NCI-H2196 (cell line): ENCODE data around the gene KLHDC9.
A peak's percentile ranks its signal among the peaks of the same experiment; 100 is the strongest.
"Not testable (repeated sequence)": the region's sequence is repeated elsewhere in the genome, so short reads cannot be mapped to it uniquely, and the experiment has no call there.

Source experiments
- DNase-seq: peaks from one replicate; lab custom pipeline; 2025; ENCODE audit not compliant: unreplicated experiment; lab: John Stamatoyannopoulos, UW

Gene KLHDC9

DNA sequence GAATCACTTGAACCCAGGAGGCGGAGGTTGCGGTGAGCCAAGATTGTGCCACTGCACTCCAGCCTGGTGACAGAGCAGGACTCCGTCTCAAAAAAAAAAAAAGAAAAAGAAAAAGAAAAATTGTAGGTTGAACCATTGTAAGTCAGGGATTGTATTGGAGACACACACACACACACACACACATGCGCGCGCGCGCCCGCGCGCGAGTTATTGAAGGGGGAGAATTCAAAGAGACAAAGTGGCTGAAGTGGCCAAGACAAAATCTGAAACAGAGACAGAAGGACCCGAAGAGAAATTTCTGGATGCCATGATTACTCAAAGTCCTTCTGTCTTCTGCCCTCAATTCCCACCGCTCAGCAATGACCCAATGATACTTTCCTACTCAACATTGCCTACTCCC is 3.7 kb upstream of the KLHDC9 start:
- no peak for DNase-seq

DNA sequence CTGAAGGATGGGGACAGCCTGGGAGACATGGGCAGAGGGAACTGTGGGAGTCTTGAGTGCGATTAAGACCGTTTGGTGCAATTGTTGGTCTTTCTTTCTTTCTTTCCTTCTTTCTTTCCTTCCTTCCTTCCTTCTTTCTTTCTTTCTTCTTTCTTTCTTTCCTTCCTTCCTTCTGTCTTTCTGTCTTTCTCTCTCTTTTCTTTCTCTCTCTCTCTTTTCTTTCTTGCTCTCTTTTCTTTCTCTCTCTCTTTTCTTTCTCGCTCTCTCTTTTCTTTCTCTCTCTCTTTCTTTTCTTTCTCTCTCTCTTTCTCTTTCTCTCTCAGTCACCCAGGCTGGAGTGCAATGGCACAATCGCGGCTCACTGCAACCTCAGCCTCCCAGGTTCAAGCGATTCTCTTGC is 2.9 kb upstream of the KLHDC9 start:
- DNase-seq: no peak

DNA sequence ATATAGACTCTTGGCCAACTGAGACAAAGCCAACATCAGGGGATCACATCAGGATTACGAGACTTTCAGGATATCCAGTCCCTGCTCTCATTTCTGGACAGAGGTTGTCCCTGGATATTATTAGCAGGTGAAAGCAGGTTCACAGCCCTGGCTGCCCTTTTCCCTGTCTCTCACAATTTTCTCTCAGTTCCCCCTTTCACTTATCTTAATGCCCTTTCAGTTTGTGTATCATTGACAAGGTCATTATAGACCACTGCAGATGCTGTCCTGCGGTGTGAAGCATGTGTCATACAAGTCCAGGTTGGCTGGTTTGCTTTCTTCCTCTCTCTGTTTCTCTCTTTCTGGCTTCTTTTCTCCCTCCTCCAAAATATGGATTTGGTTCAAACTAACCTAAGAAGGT is 2.1 kb upstream of the KLHDC9 start:
- no peak for DNase-seq

DNA sequence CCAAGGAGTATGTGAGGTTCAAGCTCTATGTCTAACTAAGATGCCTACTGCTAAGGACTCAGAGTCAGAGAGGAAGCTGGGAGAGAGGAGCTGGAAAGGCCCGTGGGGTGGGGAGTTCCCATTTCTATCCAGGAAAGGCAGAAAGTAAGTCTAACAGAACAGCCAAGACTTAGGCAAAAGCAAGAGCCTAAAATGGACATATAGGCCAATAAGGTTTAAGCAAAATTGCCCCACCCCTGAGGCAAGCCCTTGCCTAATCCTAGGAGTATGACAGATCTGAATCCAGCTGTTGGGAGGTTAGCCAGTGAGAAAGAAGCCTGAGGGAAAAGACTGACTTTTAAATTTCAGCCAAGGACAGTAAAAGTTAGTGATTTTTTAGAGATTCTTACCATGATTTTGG is 1.6 kb upstream of the KLHDC9 start:
- no peak for DNase-seq

DNA sequence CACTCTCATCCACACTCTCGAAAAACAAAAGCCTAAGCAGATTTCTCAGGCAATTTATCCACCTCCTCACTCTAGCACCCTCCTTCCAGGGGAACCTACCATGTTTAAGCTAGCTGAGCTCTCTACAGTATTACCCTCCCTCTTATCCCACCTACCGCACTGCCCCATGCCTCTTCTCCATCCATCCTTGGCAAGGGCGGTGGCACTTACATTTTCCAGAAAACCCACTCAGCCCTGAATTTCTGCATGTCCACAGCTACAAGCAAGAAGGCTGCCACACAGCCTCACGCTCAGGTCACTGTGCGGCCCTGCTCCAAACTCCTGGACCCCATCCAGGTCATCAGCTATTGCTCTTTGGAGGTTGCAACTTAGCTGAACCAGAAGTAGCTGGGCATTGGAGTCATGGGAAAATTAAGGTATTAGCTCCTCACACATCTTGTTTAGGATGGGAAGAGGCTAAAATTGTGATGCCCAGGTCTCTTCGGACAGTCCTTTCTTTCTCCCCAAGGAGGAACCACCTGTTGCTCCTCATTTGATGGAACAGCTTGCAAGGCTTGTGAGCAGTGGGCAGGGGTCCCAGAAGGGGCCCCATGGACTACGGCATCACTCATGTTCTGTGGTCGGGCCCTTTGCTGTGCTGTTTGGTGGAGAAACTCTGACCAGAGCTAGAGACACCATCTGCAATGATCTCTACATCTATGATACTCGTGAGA is 1.1 kb downstream of the KLHDC9 start:
- DNase-seq: no peak

DNA sequence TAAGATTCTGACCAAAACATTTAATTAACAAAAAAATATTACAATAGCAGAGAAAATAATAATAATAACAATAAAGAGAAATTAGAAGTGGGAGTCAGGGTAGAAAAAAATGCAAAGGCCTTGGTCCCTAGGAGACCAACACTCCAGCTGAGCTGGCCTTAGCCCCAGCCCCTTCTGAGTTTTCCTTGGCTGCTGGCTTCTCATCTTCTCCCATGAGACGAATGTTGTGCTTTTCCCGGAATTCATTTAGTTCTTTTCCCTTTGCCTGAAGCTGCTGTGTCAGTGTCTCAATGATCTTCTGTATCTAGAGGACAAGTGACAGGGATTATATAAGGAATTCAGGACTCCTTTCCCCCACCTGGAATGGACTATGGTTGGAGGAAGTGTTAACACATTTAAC is 2.4 kb downstream of the KLHDC9 start:
- DNase-seq: no peak

DNA sequence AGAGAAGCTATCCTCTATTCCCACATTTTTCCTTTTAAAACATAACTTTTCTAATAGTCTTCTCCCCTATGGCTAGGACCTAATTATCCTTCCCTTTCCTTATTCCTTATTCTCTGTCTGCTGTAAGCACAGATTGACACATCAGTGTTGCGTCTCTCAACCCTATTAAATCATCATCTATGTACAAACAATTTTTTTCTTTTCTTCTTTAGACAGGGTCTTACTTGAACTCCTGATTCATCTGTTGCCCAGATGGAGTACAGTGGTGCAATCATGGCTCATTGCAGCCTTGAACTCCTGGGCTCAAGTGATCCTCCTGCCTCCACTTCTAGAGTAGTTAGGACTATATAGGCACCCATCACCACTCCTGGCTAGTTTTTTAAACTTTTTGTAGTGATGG is 8.3 kb downstream of the KLHDC9 start:
- no peak for DNase-seq

DNA sequence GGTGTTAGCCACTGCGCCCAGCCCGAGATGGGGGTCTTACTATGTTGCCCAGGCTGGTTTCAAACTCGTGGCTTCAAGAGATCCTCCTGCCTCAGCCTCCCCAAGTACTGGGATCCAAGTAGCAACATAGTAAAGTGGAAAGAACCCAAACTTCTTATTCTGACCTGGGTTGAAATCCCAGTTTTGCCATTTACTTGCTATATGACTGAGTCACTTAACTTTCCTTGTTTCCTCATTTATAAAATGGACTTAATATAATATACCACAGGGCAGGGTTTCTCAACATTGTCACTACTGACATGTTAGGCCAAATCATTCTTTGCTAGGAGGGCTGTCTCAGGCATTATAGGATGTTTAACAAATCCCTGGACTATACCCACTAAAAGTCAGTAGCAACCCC is 13.0 kb downstream of the KLHDC9 start:
- DNase-seq: no peak

DNA sequence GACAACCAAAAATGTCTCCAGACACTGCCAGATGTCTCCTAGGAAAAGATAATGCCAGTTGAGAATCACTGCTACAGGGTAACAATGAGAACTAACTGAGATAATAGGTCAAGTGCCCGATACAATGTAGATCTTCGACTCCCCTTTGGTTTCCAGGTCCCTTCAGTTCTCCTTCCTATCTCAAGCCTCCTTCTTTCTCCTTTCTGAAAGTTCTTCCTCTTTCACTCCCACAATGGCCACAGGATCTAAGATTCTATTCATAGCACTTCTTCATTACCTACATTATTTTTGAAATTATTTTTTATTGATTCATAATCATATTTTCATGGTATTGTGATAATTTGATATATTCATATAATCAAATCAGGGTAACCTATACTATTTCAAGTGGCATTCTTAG is 13.4 kb downstream of the KLHDC9 start:
- DNase-seq: no peak

DNA sequence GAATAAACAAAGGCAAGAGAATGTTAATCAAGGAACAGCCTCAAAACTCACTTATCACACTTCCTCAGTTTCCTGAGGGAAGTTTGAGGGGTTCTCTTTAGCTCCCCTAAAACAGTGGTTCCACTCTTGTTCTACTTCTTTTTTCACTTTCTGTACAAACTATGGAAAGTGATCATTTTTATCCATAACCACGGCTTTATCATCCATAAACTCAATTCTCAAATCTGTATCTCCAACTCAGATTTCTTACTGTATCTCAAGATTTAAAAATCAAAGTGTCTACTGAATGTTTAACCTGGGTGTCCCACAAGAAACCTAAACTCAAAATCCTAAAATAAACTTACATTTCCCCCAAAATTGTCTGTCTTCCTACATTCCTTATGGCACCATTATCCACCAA is 15.8 kb downstream of the KLHDC9 start:
- no peak for DNase-seq

DNA sequence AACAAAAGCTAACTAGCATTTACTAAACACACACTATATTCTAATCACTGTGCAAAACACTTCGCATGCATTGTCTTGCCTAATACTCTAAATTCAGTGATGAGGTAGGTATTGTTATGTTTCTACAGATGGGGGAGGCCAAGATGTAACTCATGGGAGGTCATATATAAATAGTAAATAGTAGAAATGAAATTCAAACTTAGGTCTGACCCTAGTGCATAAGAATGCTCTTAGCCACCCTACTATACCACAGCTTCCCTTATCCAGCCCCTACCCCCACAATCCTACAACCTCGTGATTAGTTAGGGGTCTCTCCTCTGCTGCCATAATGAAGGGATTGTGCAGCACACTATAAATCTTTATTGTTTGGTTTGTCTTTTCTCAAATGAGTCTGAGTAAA is 16.4 kb downstream of the KLHDC9 start:
- DNase-seq: no peak

DNA sequence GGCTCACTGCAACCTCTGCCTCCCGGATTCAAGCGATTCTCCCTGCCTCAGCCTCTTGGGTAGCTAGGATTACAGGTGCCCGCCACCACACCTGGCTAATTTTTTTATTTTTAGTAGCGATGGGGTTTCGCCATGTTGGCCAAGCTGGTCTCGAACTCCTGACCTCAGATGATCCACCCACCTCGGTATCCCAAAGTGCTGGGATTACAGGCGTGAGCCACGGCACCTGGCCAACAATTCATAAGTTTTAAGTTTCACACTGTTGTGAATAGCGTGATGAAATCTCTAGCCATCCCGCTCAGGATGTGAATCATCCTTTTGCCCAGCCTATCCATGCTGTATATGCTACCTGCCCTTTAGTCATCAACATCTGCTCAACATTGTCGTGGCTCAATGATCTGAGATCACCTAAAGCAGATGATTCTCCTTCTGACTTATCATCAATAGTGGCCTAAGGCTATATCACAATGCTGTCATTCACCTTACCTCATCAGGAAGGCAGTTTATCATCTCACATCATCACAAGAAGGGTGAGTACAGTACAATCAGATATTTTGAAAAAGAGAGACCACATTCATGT is 17.1 kb downstream of the KLHDC9 start:
- peak; percentile 32 for DNase-seq

DNA sequence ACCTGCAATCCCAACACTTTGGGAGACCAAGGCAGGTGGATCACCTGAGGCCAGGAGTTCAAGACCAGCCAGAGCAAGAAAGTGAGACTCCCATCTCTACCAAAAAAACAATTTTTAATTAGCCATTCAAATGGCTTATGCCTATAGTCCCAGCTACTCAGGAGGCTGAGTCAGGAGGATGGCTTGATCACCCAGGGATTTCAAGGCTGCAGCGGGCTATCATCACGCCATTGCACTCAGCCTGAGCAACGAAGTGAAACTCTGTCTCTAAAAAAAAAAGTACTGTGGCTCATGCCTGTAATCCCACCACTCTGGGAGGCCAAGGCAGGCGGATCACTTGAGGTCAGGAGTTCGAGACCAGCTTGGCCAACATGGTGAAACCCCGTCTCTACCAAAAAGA is 17.8 kb downstream of the KLHDC9 start:
- not testable (repeated sequence) for DNase-seq

DNA sequence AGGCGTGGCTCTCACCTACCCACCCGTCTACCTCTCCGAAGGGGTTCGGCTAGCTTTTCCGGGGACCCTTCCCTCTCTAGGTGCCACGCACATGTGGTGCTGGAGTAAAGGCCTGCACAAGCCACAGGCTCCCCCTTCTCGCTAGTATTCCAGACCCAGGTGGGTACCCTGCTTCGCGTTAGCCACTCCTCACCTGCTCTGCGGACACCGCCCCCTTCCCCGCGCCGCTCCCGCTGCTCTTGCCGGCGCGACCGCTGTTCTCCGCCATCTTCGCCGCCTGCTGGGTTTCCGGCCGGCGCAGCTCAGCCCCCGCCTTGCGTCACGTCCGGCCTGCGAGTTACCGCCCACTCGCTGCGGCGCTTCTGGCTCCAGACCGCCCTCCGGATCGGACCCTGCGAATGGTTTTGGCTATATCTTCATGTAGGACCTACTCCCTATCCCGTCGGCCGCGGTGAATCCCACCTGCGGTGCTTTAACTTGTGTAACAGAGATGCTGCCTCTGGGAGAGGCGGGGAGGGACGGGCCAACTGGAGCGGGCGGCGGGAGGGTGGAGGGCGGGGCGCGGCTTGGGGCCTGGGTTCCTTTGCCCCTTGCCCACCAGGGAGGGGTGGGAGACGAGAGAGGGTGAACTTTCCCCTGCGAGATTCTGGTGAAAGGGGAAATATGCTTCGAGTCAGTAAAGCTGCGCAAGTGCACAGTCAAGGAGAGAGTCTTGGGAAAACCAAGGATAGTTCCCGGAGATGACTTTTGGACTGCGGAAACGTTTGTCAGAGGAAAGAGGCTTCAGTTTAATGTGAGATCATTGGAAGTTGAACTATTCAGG is 19.8 kb downstream of the KLHDC9 start, which contains the start of the genes NIT1 and PFDN2:
Gene NIT1 (plus strand): TSS at position 347 of the 823 bp plus-strand sequence. CDS start 72 bp downstream, at position 419.
Gene PFDN2 (minus strand): TSS at position 279 of the 823 bp plus-strand sequence. CDS start 11 bp downstream, at position 268.
- DNase-seq: peak; percentile 84

DNA sequence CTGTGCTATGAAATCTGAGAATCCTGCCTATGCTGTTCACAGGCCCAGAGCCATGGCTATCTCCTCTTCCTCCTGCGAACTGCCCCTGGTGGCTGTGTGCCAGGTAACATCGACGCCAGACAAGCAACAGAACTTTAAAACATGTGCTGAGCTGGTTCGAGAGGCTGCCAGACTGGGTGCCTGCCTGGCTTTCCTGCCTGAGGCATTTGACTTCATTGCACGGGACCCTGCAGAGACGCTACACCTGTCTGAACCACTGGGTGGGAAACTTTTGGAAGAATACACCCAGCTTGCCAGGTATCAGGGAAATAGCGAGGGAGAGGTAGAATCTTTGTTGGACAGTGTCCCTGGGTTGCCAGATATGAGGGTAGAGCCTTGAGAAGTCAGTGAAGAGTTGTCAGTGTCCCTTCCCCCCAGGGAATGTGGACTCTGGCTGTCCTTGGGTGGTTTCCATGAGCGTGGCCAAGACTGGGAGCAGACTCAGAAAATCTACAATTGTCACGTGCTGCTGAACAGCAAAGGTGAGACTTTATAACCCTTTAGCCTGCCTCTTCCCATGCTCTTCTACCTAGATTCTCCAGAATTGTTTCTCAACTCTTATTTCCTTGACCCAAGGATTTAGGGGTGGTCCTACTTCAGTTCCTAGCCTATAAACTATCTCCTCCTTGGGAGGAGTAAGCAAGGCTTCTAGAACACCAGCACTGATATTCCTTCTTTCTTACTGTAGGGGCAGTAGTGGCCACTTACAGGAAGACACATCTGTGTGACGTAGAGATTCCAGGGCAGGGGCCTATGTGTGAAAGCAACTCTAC is 21.1 kb downstream of the KLHDC9 start:
- peak; percentile 23 for DNase-seq

DNA sequence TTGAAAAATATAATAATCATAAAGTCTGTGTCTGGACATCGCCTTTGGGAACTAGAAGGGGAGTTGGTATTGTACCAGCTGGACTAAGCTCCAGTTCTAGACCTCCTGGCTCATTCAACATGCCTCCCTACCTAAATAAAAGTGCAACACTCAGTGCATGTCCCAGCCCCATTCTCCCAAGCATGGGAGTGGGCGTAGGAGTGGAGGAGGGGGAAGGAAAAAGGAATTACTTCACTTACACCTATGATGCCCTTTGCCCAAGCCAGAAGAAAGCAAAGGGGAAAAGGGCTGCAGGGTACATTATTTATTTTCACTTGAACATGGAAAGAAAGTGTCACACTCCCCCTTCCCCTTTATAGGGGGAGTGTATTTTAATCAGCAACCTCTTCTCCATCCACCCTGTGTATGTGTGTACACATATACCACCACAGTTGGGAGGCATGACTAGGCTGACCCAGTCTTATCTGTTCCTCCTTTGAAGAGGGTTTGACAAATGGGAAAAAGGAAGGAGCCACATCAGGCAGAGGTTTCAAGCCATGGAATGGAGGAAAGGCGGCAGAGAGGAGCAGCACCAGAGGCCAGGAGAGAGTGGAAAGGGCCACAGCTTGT is 23.0 kb downstream of the KLHDC9 start:
- DNase-seq: no peak

DNA sequence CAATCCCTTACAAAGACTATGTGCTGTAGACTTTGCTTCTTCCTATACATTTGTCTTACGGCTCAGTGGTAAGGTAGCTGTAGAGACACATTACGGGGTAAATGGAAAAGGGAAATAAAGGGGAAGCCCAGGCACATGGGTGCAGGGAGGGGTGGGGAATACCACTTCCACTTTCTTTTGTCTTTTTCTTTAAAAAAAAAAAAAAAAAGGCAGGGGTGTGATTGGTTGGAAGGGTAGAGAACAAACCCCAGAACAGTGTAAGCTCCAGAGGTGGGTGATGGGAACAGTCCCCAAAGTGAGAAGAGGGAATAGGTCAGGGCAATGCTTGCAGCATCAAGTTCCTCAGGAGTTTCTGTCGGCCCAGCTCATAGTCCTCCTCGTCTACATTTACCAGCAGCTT is 23.7 kb downstream of the KLHDC9 start:
- no peak for DNase-seq

DNA sequence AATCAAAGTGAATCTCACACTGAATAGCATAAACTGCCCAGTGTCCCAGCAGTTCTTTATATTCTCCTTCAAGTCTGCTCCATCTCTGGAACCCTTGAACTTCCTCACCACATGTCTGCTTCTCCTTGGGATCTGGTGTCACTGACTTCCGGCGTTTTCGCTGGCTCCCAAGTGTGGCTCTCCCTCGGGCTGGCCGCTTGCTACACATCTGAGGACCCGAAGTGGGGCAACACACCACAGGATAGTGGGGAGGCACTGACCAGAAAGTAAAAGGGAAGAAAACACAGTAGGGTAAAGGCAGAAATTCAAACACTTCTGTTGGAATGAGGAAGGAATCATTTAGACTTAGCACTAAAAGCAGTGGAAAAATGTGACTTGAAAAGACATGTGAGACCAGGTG is 24.8 kb downstream of the KLHDC9 start:
- DNase-seq: no peak

DNA sequence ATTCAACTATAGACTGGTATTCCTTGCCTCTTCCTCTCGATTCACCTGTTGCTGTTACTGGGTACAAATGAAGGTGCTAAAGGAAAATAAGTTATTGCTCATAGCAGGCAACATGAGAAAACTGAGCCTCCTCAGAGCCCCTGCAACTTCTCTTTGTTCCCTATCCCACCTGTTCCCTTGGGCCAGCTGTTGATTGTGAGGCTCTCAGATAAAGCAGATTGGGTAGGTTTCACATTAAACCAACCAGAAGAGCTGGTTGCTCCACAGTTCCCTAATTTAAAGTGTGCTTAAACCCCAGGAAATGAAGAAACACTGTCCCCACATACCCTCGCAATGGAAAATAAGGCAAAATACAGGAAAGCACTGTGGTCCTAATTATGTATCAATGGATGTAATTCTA is 29.5 kb downstream of the KLHDC9 start:
- DNase-seq: no peak

DNA sequence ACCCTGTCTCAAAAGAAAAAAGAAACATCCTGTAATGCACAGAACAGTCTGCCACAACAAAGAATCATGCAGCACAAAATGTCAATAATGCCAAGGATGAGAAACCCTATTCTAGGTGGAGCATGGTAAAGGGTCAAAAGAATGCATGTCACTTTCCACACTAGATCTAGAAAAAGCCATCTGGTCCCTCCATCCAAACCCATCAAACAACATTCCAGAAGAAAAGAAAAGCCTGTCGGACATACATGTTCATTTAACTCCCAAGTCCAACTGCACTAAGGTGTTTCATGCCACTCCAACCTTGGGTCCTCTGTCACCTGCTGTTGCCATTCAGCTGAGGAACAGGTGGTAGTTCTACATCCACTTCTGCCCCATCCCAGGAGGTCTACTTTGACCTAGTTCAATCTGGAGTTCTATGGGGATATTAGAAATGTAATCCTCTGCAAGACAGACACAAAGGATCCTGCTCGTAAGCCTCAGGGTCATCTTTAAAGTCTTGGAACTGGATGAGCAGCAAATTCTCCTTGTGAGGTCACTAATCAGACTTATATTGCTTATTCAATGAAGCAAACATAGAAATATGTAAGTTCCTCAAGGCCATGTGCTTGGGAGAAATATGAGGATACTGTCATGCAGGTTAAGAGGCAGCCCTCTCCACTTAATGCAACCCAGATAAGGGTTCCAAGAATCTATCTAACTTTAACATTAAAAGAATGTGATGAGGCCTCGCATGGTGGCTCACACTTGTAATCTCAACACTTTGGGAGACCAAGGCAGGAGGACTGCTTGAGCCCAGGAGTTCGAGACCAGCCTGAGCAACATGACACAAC is 30.6 kb downstream of the KLHDC9 start:
- no peak for DNase-seq
